OCI-LY3 (cell line): ENCODE measurements around the gene KDM1B.

Experiments used
- H2AFZ ChIP-seq: fragments of 200-600, 300-600 bp; shearing (Covaris generic); 2 replicates; pipeline ENCODE4 v1.6.0; 2014; ENCODE audit warnings: antibody characterized with exemption, low read depth, low read length
- H3K27ac ChIP-seq: fragments of 200-600, 300-600 bp; sonication (generic); 2 replicates; pipeline ENCODE4 v1.5.1; 2014; ENCODE audit warnings: mild to moderate bottlenecking, low read length, moderate library complexity, mixed read lengths
- H3K27me3 ChIP-seq: fragments of 200-600, 300-600 bp; sonication (generic); 2 replicates; pipeline ENCODE4 v1.6.1; 2014; ENCODE audit warnings: low read depth, low read length, mixed read lengths
- H3K36me3 ChIP-seq: fragments of 200-600, 300-600 bp; sonication (generic); replicated peaks from 2 replicates; pipeline ENCODE3; 2014; ENCODE audit warnings: low read depth, low read length, mixed read lengths
- H3K4me1 ChIP-seq: fragments of 300-600, 200-600 bp; sonication (generic); 2 replicates; pipeline ENCODE4 v1.6.1; 2014; ENCODE audit warnings: low read length, mixed read lengths
- H3K4me2 ChIP-seq: fragments of 200-600, 300-600 bp; sonication (generic); 2 replicates; pipeline ENCODE4 v1.6.1; 2014; ENCODE audit warnings: low read length, mixed read lengths
- H3K4me3 ChIP-seq: fragments of 300-600, 200-600 bp; sonication (generic); 2 replicates; pipeline ENCODE4 v1.5.1; 2014; ENCODE audit warnings: antibody characterized with exemption, mild to moderate bottlenecking, low read length, moderate library complexity
- H3K79me2 ChIP-seq: fragments of 300-600, 200-600 bp; shearing (Covaris generic); 2 replicates; pipeline ENCODE4 v1.6.1; 2014; ENCODE audit warnings: mild to moderate bottlenecking, low read length, mixed read lengths
- H3K9ac ChIP-seq: fragments of 300-600, 200-600 bp; shearing (Covaris generic); 2 replicates; pipeline ENCODE4 v1.6.0; 2014; ENCODE audit warnings: mild to moderate bottlenecking, low read length, moderate library complexity
- H3K9me3 ChIP-seq: fragments of 200-600, 300-600 bp; shearing (Covaris generic); 2 replicates; pipeline ENCODE4 v1.6.1; 2014; ENCODE audit warnings: low read length, mixed read lengths; ENCODE audit not compliant: insufficient read depth
- H4K20me1 ChIP-seq: fragments of 200-600, 300-600 bp; sonication (generic); 2 replicates; pipeline ENCODE4 v1.6.1; 2016; ENCODE audit warnings: low read length, mixed read lengths; ENCODE audit not compliant: insufficient read depth
- CTCF ChIP-seq: fragments of 200-600, 300-600 bp; sonication (generic); IDR thresholded peaks from 2 replicates; pipeline ENCODE4 v1.5.1; 2014; ENCODE audit warnings: antibody characterized with exemption, low read length, low read depth
- EZH2phosphoT487 ChIP-seq: fragments of 200-600 bp; shearing (Covaris generic); IDR thresholded peaks from 2 replicates; pipeline ENCODE4 v1.6.1; 2018; ENCODE audit warnings: antibody characterized with exemption, mixed run types, low read depth

KDM1B gene

GRCh38 chr6:18179770-18180356 is 24.6 kb downstream of the KDM1B start:
- TF ChIP-seq CTCF = no peak
- no peak for TF ChIP-seq EZH2phosphoT487
- Histone ChIP-seq H3K4me1 (peaks cover 18% of the 10 kb centered on the region), H3K4me2 (peak overlapping the region; percentile 55), H3K79me2 (no peaks in the 10 kb centered on the region), H3K9ac (no peak overlapping the region), H3K27ac (no peak overlapping the region; the same call in 1 of the 2 replicates), H4K20me1 (no peaks in the 10 kb centered on the region), H2AFZ (no peak overlapping the region), H3K36me3 (peaks cover 3% of the 10 kb centered on the region), H3K4me3 (0 out of 2 replicates have a peak overlapping the region, but pooled peaks have one; percentile 32), H3K27me3 (no peaks in the 10 kb centered on the region), H3K9me3 (no peaks in the 10 kb centered on the region)

GRCh38 chr6:18182568-18182967 is 27.3 kb downstream of the KDM1B start:
- Histone ChIP-seq H3K4me3 (no peak overlapping the region), H4K20me1 (no peaks in the 10 kb centered on the region), H3K27ac (no peak overlapping the region), H3K4me1 (peaks cover 32% of the 10 kb centered on the region), H3K9ac (no peak overlapping the region), H3K9me3 (no peaks in the 10 kb centered on the region), H3K36me3 (peaks cover 8% of the 10 kb centered on the region), H3K4me2 (no peak overlapping the region), H3K79me2 (no peaks in the 10 kb centered on the region), H3K27me3 (no peaks in the 10 kb centered on the region), H2AFZ (no peak overlapping the region)
- TF ChIP-seq EZH2phosphoT487 (no peak), CTCF (no peak)

GRCh38 chr6:18183766-18184165 is 28.5 kb downstream of the KDM1B start:
- Histone ChIP-seq H3K36me3 (peaks cover 8% of the 10 kb centered on the region), H2AFZ (no peak overlapping the region), H3K4me2 (no peak overlapping the region), H3K9ac (no peak overlapping the region), H3K4me1 (peaks cover 30% of the 10 kb centered on the region), H3K27me3 (no peaks in the 10 kb centered on the region), H3K9me3 (no peaks in the 10 kb centered on the region), H3K79me2 (no peaks in the 10 kb centered on the region), H3K4me3 (no peak overlapping the region), H4K20me1 (no peaks in the 10 kb centered on the region), H3K27ac (no peak overlapping the region)
- TF ChIP-seq EZH2phosphoT487 (no peak), CTCF (no peak)

- Histone ChIP-seq H4K20me1 (no peaks in the 10 kb centered on the region), H3K27me3 (no peaks in the 10 kb centered on the region), H2AFZ (no peak overlapping the region), H3K4me1 (peaks cover 14% of the 10 kb centered on the region), H3K9ac (no peak overlapping the region), H3K36me3 (peaks cover 8% of the 10 kb centered on the region), H3K27ac (no peak overlapping the region), H3K9me3 (no peaks in the 10 kb centered on the region), H3K4me3 (no peak overlapping the region), H3K4me2 (no peak overlapping the region), H3K79me2 (no peaks in the 10 kb centered on the region)
- TF ChIP-seq EZH2phosphoT487 = no peak
- no peak for TF ChIP-seq CTCF
Measured at GRCh38 chr6:18185624-18186023, 30.4 kb downstream of the KDM1B start.
